Hematopoietic multipotent progenitor cell treated with erythropoietin and hydrocortisone succinate and interleukin-3 and kit ligand, for 15 days (in vitro differentiated cells): ENCODE results near the gene TMEM72.

Experiments used
- DNase-seq: peaks from one replicate; pipeline ENCODE4 v3.0.0-alpha.2; 2015; ENCODE audit warnings: low spot score

TMEM72 gene

GRCh38 chr10:44890696-44891563 lies 20.2 kb upstream of the TMEM72 start:
- DNase-seq, result no peak

GRCh38 chr10:44891721-44892120 lies 19.4 kb upstream of the TMEM72 start:
- DNase-seq, result no peak

GRCh38 chr10:44893604-44894468 lies 17.3 kb upstream of the TMEM72 start:
- no peak for DNase-seq

GRCh38 chr10:44894691-44895090 lies 16.4 kb upstream of the TMEM72 start:
- DNase-seq, result no peak

GRCh38 chr10:44895280-44895679 lies 15.9 kb upstream of the TMEM72 start:
- no peak for DNase-seq

- no peak for DNase-seq
Measured at GRCh38 chr10:44897049-44897448, 14.1 kb upstream of the TMEM72 start.

GRCh38 chr10:44898665-44899064 lies 12.5 kb upstream of the TMEM72 start:
- DNase-seq, result no peak

GRCh38 chr10:44899450-44900080 lies 11.6 kb upstream of the TMEM72 start:
- DNase-seq, result no peak

- no peak for DNase-seq
Measured at GRCh38 chr10:44902941-44903545, 8.1 kb upstream of the TMEM72 start.

- DNase-seq, result no peak
Measured at GRCh38 chr10:44906486-44906885, 4.7 kb upstream of the TMEM72 start.

GRCh38 chr10:44907556-44907955 lies 3.6 kb upstream of the TMEM72 start:
- no peak for DNase-seq

GRCh38 chr10:44908066-44908749 lies 2.9 kb upstream of the TMEM72 start:
- no peak for DNase-seq

- DNase-seq, result no peak
Measured at GRCh38 chr10:44908936-44909630, 2.1 kb upstream of the TMEM72 start.

GRCh38 chr10:44909910-44910309 lies 1.2 kb upstream of the TMEM72 start:
- DNase-seq, result no peak

GRCh38 chr10:44910602-44911001 lies 535 bp upstream of the TMEM72 start:
- DNase-seq, result no peak

GRCh38 chr10:44911951-44912350 lies 814 bp downstream of the TMEM72 start:
- DNase-seq, result no peak

GRCh38 chr10:44913350-44914081 lies 2.4 kb downstream of the TMEM72 start:
- peak; percentile 4 for DNase-seq

- DNase-seq, result no peak
Measured at GRCh38 chr10:44914891-44915290, 3.8 kb downstream of the TMEM72 start.

GRCh38 chr10:44916429-44916828 lies 5.3 kb downstream of the TMEM72 start:
- no peak for DNase-seq

- no peak for DNase-seq
Measured at GRCh38 chr10:44917848-44918247, 6.7 kb downstream of the TMEM72 start.
